Thyroid gland (tissue), 4 donors: Measurements from ENCODE around the gene HAS3.
"Not testable (repeated sequence)": the region's sequence is repeated elsewhere in the genome, so short reads cannot be mapped to it uniquely, and the experiment has no call there.

Source experiments
- CTCF ChIP-seq, 6 experiments: fragments of 200-600 bp in 3 of 6; fragments of 450-650 bp in 3 of 6; sonication (generic) in 3 of 6; IDR thresholded peaks; one replicate each; pipeline ENCODE4 v1.5.1; 2016 to 2019; ENCODE audit warnings: antibody characterized with exemption in 6 of 6, mild to moderate bottlenecking in 2 of 6, inconsistent platforms in 1 of 6, moderate library complexity in 1 of 6
- POLR2A ChIP-seq, 2 donors: fragments of 450-650 bp; IDR thresholded peaks; one replicate each; pipeline ENCODE4 v1.6.1; 2017; ENCODE audit warnings: antibody characterized with exemption in 2 of 2, mild to moderate bottlenecking in 2 of 2, moderate library complexity in 1 of 2

GRCh38 chr16:69126801-69127200 is 21.3 kb downstream of the HAS3 start:
- not testable (repeated sequence) for TF ChIP-seq POLR2A, CTCF (IDR thresholded peaks at IDR 0.05)
